SK-N-SH (cell line): ENCODE data around the gene BCAR3. TPM values are rescaled to one million over a fixed set of nuclear protein-coding genes. Genes with fewer than 3 reads are reported as not detected.
A peak's percentile ranks its signal among the peaks of the same experiment; 100 is the strongest.

Source experiments
- CTCF ChIA-PET: fragments of 300-600, 350-600 bp; formaldehyde crosslinking; extraction: SDS; loops from one replicate; lab custom pipeline; 2021; lab: Yijun Ruan, JAX
- POLR2A ChIA-PET: fragments of 350-600 bp; sonication (Branson Sonifier 250); formaldehyde crosslinking; extraction: SDS; loops from one replicate; lab custom pipeline; 2020; ENCODE audit warnings: antibody characterized with exemption, inconsistent platforms; lab: Yijun Ruan, JAX
- DNase-seq: peaks from one replicate; pipeline ENCODE4 v3.0.0; 2012
- H2AFZ ChIP-seq: fragments of 200-600 bp; sonication (generic); 2 replicates; pipeline ENCODE4 v1.8.1; 2016; ENCODE audit warnings: antibody characterized with exemption, mild to moderate bottlenecking, low read depth
- H3F3A ChIP-seq: fragments of 200-600 bp; sonication (generic); replicated peaks from 2 replicates; pipeline ENCODE3; 2016; ENCODE audit warnings: antibody characterized with exemption, mild to moderate bottlenecking; ENCODE audit not compliant: insufficient read depth
- H3K27ac ChIP-seq, 2 experiments: fragments of 200-500 bp in 1 of 2; fragments of 200-600 bp in 1 of 2; sonication (Bioruptor generic) in 1 of 2; sonication (generic), shearing (Covaris generic) in 1 of 2; 2 replicates each; pipeline versions ENCODE4 v1.5.1 to v1.6.1; 2014 to 2016; ENCODE audit warnings: low read depth in 2 of 2, inconsistent platforms in 1 of 2, low read length in 1 of 2, mild to moderate bottlenecking in 1 of 2, mixed read lengths in 1 of 2
- H3K27me3 ChIP-seq: fragments of 200-600 bp; sonication (generic), shearing (Covaris generic); 2 replicates; pipeline ENCODE4 v1.6.1; 2016; ENCODE audit warnings: mixed run types; ENCODE audit not compliant: insufficient read depth
- H3K36me3 ChIP-seq, 2 experiments: fragments of 200-500 bp in 1 of 2; fragments of 200-600 bp in 1 of 2; sonication (Bioruptor generic) in 1 of 2; sonication (generic) in 1 of 2; replicated peaks in 1 of 2; 2 replicates each; pipeline versions ENCODE3 to v1.5.1; 2014 to 2016; ENCODE audit warnings: low read length in 1 of 2, mild to moderate bottlenecking in 1 of 2; ENCODE audit not compliant: insufficient read depth in 2 of 2, control insufficient read depth in 1 of 2
- H3K4me1 ChIP-seq, 2 experiments: fragments of 200-500 bp in 1 of 2; fragments of 200-600 bp in 1 of 2; sonication (Bioruptor generic) in 1 of 2; sonication (generic), shearing (Covaris generic) in 1 of 2; 2 replicates each; pipeline versions ENCODE4 v1.5.1 to v1.6.1; 2014 to 2016; ENCODE audit warnings: low read depth in 1 of 2, low read length in 1 of 2, mixed run types in 1 of 2; ENCODE audit not compliant: insufficient read depth in 2 of 2, control insufficient read depth in 1 of 2
- H3K4me2 ChIP-seq: fragments of 200-600 bp; sonication (generic), shearing (Covaris generic); 2 replicates; pipeline ENCODE4 v1.6.1; 2017; ENCODE audit warnings: mixed run types
- H3K4me3 ChIP-seq, 2 experiments: fragments of 200-500 bp in 1 of 2; fragments of 200-600 bp in 1 of 2; sonication (Bioruptor generic) in 1 of 2; sonication (generic), shearing (Covaris generic) in 1 of 2; 2 replicates each; pipeline versions ENCODE4 v1.5.1 to v1.8.1; 2014 to 2016; ENCODE audit warnings: low read depth in 2 of 2, inconsistent platforms in 1 of 2, low read length in 1 of 2, mild to moderate bottlenecking in 1 of 2, mixed read lengths in 1 of 2, moderate library complexity in 1 of 2
- H3K79me2 ChIP-seq: fragments of 200-600 bp; sonication (generic); 2 replicates; pipeline ENCODE4 v1.8.1; 2017; ENCODE audit warnings: mild to moderate bottlenecking; ENCODE audit not compliant: insufficient read depth
- H3K9ac ChIP-seq: fragments of 200-600 bp; sonication (generic); 2 replicates; pipeline ENCODE4 v1.6.1; 2017; ENCODE audit warnings: mixed run types
- H3K9me2 ChIP-seq: fragments of 200-600 bp; sonication (generic); 2 replicates; pipeline ENCODE4 v1.6.1; 2017; ENCODE audit warnings: mixed run types
- H3K9me3 ChIP-seq: fragments of 200-600 bp; sonication (generic); 2 replicates; pipeline ENCODE4 v1.6.1; 2017; ENCODE audit warnings: mixed run types, mild to moderate bottlenecking, moderate library complexity
- H4K20me1 ChIP-seq: fragments of 200-600 bp; sonication (generic); 2 replicates; pipeline ENCODE4 v1.6.1; 2017; ENCODE audit warnings: mild to moderate bottlenecking, mixed run types; ENCODE audit not compliant: insufficient read depth
- CHD2 ChIP-seq: fragments of 150-350 bp; IDR thresholded peaks from 2 replicates; pipeline ENCODE4 v1.6.1; 2018; ENCODE audit warnings: low read length; ENCODE audit not compliant: partially characterized antibody
- ELF1 ChIP-seq: IDR thresholded peaks from 2 replicates; pipeline ENCODE4 v1.4.0; 2012
- EZH2phosphoT487 ChIP-seq: fragments of 200-600 bp; sonication (generic); IDR thresholded peaks from 2 replicates; pipeline ENCODE4 v1.6.1; 2017; ENCODE audit warnings: low read depth, mixed run types, mild to moderate bottlenecking, antibody characterized with exemption, moderate library complexity, borderline replicate concordance
- FOSL2 ChIP-seq: IDR thresholded peaks from 2 replicates; pipeline ENCODE4 v1.4.0; 2012; ENCODE audit warnings: low read depth, mild to moderate bottlenecking, moderate library complexity, borderline replicate concordance
- FOXJ3 ChIP-seq: sonication (generic); formaldehyde crosslinking; IDR thresholded peaks from 2 replicates; pipeline ENCODE4 v1.5.1; 2020; ENCODE audit warnings: mild to moderate bottlenecking, missing genetic modification reagents
- GATA2 ChIP-seq: sonication (generic); formaldehyde crosslinking; IDR thresholded peaks from 2 replicates; pipeline ENCODE4 v1.5.0; 2020; ENCODE audit warnings: mild to moderate bottlenecking, missing genetic modification reagents
- JUND ChIP-seq: IDR thresholded peaks from 2 replicates; pipeline ENCODE4 v1.4.0; 2012
- MEF2A ChIP-seq: IDR thresholded peaks from 2 replicates; pipeline ENCODE4 v1.4.0; 2012; ENCODE audit warnings: low read depth, borderline replicate concordance
- MXI1 ChIP-seq: IDR thresholded peaks from 2 replicates; pipeline ENCODE4 v1.6.1; 2012; ENCODE audit warnings: mild to moderate bottlenecking, low read depth, low read length, improper control_type of control experiment
- NFIC ChIP-seq: IDR thresholded peaks from 2 replicates; pipeline ENCODE4 v1.4.0; 2012; ENCODE audit warnings: borderline replicate concordance
- PBX3 ChIP-seq: IDR thresholded peaks from 2 replicates; pipeline ENCODE4; 2012
- POLR2AphosphoS5 ChIP-seq: IDR thresholded peaks from 2 replicates; pipeline ENCODE4 v1.6.1; 2012; ENCODE audit warnings: low read depth, low read length
- RCOR1 ChIP-seq: fragments of 150-350 bp; IDR thresholded peaks from 2 replicates; pipeline ENCODE4 v1.6.1; 2017; ENCODE audit warnings: antibody characterized with exemption, low read length
- RXRA ChIP-seq: IDR thresholded peaks from 2 replicates; pipeline ENCODE4 v1.4.0; 2012; ENCODE audit warnings: low read depth, mild to moderate bottlenecking, borderline replicate concordance
- TAF1 ChIP-seq: IDR thresholded peaks from 2 replicates; pipeline ENCODE4 v1.6.1; 2012; ENCODE audit warnings: low read depth, mild to moderate bottlenecking, low read length, moderate library complexity, borderline replicate concordance
- TEAD4 ChIP-seq: IDR thresholded peaks from 2 replicates; pipeline ENCODE4 v1.4.0; 2012; ENCODE audit warnings: mild to moderate bottlenecking, borderline replicate concordance; ENCODE audit not compliant: insufficient read depth
- USF2 ChIP-seq: fragments of 150-350 bp; IDR thresholded peaks from 2 replicates; pipeline ENCODE4 v1.6.1; 2017; ENCODE audit warnings: antibody characterized with exemption, low read length, low read depth, borderline replicate concordance
- YY1 ChIP-seq: IDR thresholded peaks from 2 replicates; pipeline ENCODE4 v1.4.0; 2012; ENCODE audit warnings: low read depth, mild to moderate bottlenecking
- ZBTB33 ChIP-seq: IDR thresholded peaks from 2 replicates; pipeline ENCODE4 v1.4.0; 2012; ENCODE audit warnings: low read depth, borderline replicate concordance
- WGBS: methylation state at CpG from one replicate; pipeline ENCODE4 v1.1.6; 2017; ENCODE audit warnings: low lambda C conversion rate; 5-methylcytosine and 5-hydroxymethylcytosine counted together
- polyA plus RNA-seq, 3 experiments: library from polyadenylated mRNA; depleted of rRNA; stranded (reverse); fragments of >200 nt; gene quantifications; 2 replicates each; pipeline ENCODE4 v1.2.3, GENCODE V29; 2012

BCAR3 gene
- polyA plus RNA-seq, 1 of the 3 experiments (the other 2 are of a cell fraction), result 58.4 TPM

- peaks cover 82% of the 10 kb centered on the region for H4K20me1 ChIP-seq
- CTCF ChIA-PET, result interaction anchor here (1.0 to 1.3 kb wide), 2 partner anchors 47 to 140 kb away, joined by 3 to 5 read pairs; no protein-coding TSS in a partner anchor
- no peaks in the 10 kb centered on the region for H3K27me3 ChIP-seq
- H3K9me3 ChIP-seq, result no peaks in the 10 kb centered on the region
- no peak overlapping the region for H3K27ac ChIP-seq
- H3K4me2 ChIP-seq, result peak overlapping the region; percentile 45; the same call in 1 of the 2 replicates
- peaks cover 19 to 40% of the 10 kb centered on the region in 2 experiments for H3K36me3 ChIP-seq
- WGBS, result 87% methylated on average over 5 of the region's 6 CpGs
- POLR2A ChIA-PET, result no interaction called here
- peaks cover 47 to 50% of the 10 kb centered on the region in 2 experiments for H3K4me1 ChIP-seq
- no peak overlapping the region for H2AFZ ChIP-seq
- H3F3A ChIP-seq, result peaks cover 57% of the 10 kb centered on the region
- peaks cover 100% of the 10 kb centered on the region for H3K79me2 ChIP-seq
- TF ChIP-seq EZH2phosphoT487 (no peak), YY1 (no peak), RXRA (no peak), PBX3 (no peak)
- no peak for DNase-seq
- no peak overlapping the region for H3K9ac ChIP-seq
- no peak overlapping the region for H3K4me3 ChIP-seq
- no peaks in the 10 kb centered on the region for H3K9me2 ChIP-seq
These were observed 5.2 kb downstream of the BCAR3 start for GRCh38 chr1:93676427-93676826.

- H3F3A ChIP-seq, result peaks cover 62% of the 10 kb centered on the region
- WGBS, result 90% methylated on average over 5 of the region's 5 CpGs
- no peaks in the 10 kb centered on the region for H3K27me3 ChIP-seq
- H3K9ac ChIP-seq, result 0 out of 2 replicates have a peak overlapping the region, but pooled peaks have one; percentile 3
- peak overlapping the region; percentile 45; the same call in 1 of the 2 replicates for H3K4me2 ChIP-seq
- H3K36me3 ChIP-seq, result peaks cover 21 to 45% of the 10 kb centered on the region in 2 experiments
- H2AFZ ChIP-seq, result no peak overlapping the region
- no peaks in the 10 kb centered on the region for H3K9me3 ChIP-seq
- CTCF ChIA-PET, result interaction anchor here (1.0 to 1.3 kb wide), 2 partner anchors 46 to 140 kb away, joined by 3 to 5 read pairs; no protein-coding TSS in a partner anchor
- DNase-seq, result no peak
- peaks cover 87% of the 10 kb centered on the region for H4K20me1 ChIP-seq
- POLR2A ChIA-PET, result no interaction called here
- H3K9me2 ChIP-seq, result no peaks in the 10 kb centered on the region
- TF ChIP-seq MEF2A (no peak), ZBTB33 (no peak), FOSL2 (no peak), PBX3 (no peak), NFIC (no peak), MXI1 (no peak), GATA2 (no peak), TEAD4 (no peak), TAF1 (no peak), JUND (no peak), CHD2 (no peak), EZH2phosphoT487 (no peak), ELF1 (no peak), USF2 (no peak), POLR2AphosphoS5 (no peak), FOXJ3 (CRISPR knock-in tag) (no peak), RCOR1 (no peak)
- H3K4me1 ChIP-seq, result peaks cover 50 to 52% of the 10 kb centered on the region in 2 experiments
- peak overlapping the region in 1 of 2 experiments; percentile 9; a peak in 1 of 4 replicates for H3K27ac ChIP-seq
- no peak overlapping the region for H3K4me3 ChIP-seq
- H3K79me2 ChIP-seq, result peaks cover 100% of the 10 kb centered on the region
These were observed 5.7 kb downstream of the BCAR3 start for GRCh38 chr1:93675931-93676330.
